Stimulated activated CD4-positive, alpha-beta T cell treated with anti-CD3 and anti-CD28 coated beads, Interleukin-1b, Interleukin-23, amount 100 ng/mL, for 48 hours (primary cell): ENCODE data around the gene PPM1M.
"Not testable (repeated sequence)": the region's sequence is repeated elsewhere in the genome, so short reads cannot be mapped to it uniquely, and the experiment has no call there.

ENCODE experiments used
- DNase-seq: peaks from one replicate; pipeline ENCODE4 v3.0.0-alpha.2; 2020

Gene PPM1M

GRCh38 chr3:52248165-52248541 lies 2.6 kb downstream of the PPM1M start:
- DNase-seq, result no peak

- DNase-seq, result no peak
Measured at GRCh38 chr3:52248816-52249547, 3.4 kb downstream of the PPM1M start.

DNA sequence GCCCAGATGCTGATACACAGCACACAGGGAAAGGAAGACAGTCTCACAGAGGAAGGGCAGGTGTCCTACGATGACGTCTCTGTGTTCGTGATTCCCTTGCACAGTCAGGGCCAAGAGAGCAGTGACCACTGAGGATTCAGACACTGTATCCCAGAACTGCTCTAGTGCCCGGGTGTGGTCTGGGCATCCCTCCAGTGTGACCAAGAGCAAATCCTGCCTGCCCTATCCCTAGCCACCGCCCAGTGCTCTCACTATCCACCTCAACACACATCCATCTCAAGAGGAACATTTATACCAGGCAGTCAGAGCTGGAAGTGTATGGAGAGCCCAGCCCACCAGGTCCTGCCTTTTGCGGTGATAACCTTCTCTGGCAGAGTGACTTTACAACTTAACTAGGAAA lies 4.1 kb downstream of the PPM1M start:
- DNase-seq, result no peak

DNA sequence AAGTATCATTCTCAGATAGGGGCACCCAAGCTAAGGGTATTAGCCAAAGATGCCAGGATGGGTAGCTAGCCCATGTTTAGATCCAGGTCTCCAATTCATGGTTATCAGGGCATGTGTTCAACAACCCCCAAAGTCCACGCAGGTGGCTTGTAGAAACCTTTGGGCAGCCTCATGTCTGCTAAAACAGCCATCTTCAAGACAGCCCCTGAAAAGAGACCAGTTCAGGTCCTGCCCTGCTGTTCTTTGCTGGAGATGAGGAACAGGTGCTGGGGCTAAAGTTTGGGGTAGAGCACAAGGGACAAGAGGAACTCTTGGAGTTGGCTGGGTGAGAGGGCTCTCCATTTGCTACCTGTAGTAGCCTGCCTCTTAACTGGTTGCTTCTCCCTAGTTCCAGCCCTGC lies 4.6 kb downstream of the PPM1M start:
- no peak for DNase-seq

DNA sequence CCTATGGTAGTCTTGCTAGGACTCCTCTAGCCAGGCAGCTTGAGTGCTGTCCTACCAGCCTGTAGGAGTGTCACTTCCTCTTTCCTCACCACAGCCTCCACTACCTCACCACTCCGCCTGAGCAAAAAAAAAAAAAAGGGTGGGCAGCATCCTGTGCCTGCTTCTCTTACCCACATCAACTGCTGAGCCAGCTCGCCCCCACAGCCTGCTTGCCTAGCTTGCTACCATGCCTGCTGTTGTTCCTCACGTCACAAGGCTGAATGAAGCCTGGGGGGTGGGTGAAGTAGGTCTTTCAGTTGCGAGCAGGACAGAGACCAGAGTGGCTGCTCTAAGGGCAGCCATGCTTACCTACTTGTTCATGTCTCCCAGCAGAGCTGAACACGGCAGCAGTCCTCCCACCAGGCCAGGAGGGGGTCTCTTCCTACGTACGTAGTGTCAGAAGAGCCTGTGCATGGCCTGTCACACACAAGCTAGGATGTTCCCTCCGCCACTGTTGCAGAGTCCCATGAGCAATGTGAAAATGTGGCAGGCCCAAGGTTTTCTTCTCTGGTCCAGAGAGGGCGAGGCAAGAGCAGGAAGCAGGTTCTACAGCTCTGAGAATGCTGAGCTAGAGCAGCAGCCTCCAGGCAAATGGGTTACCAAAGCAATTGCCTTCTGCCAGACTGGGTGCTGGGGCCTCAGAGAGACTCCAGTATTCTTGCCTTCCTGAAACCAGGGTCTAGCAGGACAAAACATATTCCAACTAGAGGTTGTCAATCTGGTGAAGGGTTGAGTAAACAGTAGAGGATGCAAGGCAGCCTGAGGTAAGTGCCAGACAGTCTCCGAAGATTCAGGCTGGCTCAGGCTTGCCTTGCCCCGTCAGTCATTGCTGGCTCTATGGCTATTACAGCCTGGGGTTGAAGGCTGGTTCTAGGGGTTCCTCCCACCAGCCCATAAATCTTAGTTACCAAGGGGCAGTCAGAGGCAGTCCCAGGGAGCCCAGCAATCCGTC lies 8.1 kb downstream of the PPM1M start:
- peak; percentile 86 for DNase-seq

DNA sequence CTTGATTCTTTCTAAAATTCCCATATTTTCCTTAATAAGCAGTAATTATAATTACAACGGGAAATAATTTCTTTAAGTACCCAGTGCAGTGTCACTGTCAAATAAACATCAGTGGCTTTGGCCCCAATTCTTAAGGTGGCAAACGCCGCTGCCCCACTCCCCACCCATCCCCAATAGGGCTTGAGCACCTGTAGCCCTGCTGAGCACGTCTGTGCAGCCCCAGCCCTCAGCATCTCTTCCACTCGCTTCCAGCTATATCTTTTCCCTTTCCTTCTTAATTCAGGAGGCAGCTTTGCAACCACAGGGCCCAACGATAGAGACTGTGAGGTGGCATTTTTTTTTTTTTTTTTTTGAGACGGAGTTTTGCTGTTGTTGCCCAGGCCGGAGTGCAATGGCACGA lies 9.0 kb downstream of the PPM1M start:
- DNase-seq, result no peak

GRCh38 chr3:52256159-52256558 lies 10.6 kb downstream of the PPM1M start:
- DNase-seq, result no peak

GRCh38 chr3:52256622-52257021 lies 11.1 kb downstream of the PPM1M start:
- DNase-seq, result no peak

DNA sequence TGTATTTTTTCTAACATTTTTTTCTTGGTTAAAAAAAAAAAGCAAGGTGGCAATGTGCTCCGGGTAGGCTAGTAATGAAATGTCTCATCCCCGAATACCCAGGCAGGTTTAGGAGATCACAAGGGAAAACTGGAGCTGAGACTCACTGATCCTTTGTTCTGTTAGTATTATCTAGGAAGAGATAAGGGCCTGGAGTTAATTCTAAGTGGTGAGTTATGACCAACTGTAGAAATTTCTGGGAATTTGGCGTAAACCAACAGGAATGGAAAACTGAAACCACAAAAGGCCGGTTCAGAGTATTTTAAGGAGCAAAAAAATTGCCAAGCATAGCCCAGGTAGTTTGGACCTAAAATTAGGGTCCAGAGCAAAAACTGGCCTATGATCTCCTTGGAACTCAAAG lies 12.4 kb downstream of the PPM1M start:
- DNase-seq, result no peak

DNA sequence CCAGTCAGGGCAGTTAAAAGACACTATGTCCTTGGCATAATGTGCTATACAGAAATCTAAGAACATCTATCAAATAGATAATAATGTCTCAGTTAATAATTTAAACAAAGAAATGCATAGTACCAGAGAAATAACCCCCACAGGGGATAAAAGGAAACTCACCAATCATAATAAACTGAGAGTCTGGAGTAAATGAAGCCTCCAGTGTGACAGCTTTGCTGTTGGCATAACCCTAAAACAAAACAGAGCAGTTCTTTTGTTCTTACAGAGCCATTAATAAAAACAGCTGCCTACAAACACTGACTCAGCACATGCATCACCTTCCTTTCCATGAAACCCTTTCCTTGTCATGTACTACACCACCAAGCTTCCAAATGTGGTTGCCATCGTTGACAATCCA lies 13.5 kb downstream of the PPM1M start:
- DNase-seq, result no peak

GRCh38 chr3:52259448-52259847 lies 13.9 kb downstream of the PPM1M start:
- no peak for DNase-seq

GRCh38 chr3:52262447-52262846 lies 16.9 kb downstream of the PPM1M start:
- DNase-seq, result no peak

- no peak for DNase-seq
Measured at GRCh38 chr3:52265387-52265786, 19.8 kb downstream of the PPM1M start.

DNA sequence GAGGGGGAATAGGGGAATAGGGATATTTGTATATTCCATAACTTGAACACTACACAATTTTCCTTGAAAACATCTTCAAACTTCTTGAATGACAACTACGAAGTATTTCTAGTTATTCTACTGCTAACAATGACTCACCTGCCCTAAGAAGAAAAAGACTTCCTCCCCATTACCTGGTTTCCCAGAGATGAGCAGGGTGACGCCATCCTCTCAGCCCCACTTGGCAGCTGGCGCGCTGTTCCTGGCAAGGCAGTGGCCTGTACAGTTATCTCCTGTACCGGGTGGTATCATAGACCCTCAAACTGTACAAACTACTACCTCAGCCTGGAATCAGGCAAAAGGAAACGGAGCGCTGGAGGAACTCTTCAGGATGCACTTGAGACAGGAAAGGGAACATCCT lies 22.5 kb downstream of the PPM1M start:
- DNase-seq, result peak; percentile 63

DNA sequence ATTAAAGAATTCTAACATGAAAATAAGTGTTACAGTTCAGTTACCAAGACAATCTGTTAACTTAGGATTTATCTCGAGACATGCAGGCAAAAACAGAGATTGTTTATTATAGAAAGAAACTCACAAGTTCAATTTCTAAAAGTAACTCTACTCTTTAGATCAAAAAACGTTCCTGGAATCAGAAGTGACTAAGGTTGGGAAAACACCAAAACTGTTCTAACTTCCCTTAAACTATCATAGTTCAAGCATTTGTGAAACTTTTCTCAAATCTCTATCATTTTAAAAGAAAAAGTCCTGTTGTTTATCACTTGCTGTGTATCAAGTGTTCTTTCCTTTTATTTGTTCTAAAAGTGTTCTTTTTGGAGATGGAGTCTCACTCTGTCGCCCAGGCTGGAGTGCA lies 24.2 kb downstream of the PPM1M start:
- DNase-seq, result no peak

GRCh38 chr3:52270252-52270754 lies 24.7 kb downstream of the PPM1M start:
- no peak for DNase-seq

GRCh38 chr3:52272172-52272571 lies 26.6 kb downstream of the PPM1M start:
- DNase-seq, result not testable (repeated sequence)

GRCh38 chr3:52272831-52273230 lies 27.3 kb downstream of the PPM1M start:
- DNase-seq, result no peak

GRCh38 chr3:52274781-52275180 lies 29.2 kb downstream of the PPM1M start:
- not testable (repeated sequence) for DNase-seq

DNA sequence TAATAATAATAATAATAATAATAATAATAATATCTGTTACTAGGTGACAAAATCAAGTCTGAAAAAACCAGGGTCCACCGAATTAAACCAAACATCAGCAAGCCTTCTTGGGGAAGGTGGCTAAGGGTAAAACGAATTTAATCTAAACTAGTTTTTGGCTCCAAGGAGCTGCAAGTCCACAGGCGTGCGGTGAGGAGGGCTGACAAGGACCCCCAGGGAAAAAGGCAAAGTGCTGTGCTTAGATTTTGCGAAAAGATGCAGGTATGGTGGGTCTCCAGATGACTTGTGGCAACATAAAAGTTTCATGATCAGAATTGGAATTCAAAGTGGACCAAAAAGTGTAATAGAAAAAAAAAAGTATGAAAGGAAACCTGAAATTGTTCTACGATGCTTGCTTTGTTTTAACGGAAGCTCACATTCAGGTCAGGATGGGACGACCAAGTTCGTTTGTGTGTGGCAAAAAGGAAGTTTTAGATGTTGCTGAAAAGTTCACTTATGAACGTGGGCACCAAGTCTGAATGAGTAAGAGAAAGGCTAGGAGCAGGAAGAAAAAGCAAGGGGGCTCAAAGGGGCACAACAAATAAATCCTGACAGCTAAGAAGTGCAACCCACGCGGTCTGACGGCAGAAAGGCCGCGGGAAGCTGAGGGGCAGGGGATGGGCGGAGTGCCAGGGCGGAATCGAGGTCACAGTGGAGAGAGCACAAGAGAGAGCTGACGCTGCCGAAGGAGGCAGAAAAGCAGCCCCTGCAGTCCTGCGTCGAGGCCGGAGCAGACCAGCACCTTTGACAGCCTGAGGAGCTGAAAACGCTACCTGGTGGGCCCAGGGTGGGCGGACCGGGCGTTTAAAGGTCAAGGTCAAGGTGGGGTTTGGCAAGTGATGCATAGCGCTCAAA lies 31.8 kb downstream of the PPM1M start:
- peak; percentile 85 for DNase-seq

DNA sequence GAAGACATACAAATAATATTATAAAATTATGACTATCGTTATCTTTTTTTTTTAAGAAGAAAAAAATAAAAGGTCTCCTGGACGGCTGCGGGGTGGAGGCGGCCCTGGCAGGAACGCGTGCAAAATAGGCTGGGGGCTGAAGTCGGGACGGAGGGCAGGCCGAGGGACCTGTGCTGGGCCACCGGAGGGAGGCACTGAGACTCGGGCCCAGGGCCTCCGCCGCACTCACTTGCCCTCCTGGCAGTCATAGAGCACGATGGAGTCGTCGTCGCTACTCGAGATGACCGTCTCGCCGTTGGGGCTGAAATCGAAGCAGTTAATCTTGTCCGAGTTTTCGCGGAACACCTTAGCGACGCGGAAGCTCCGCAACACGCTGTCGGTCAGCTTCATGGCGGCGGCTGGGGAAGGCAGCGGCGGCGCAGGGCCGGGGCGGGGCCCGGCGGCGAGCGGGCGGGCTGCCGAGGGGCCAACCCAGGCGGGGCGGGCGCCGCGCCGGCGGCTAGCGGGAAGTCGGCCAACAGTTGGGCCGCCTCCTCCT lies 32.5 kb downstream of the PPM1M start:
- no peak for DNase-seq

GRCh38 chr3:52278510-52279069 lies 33.0 kb downstream of the PPM1M start, which contains the start of gene WDR82:
Gene WDR82 (minus strand): TSS chr3:52278649. CDS start chr3:52278361, 288 bp downstream.
- DNase-seq, result peak; percentile 97
